GM21717 (cell line): ENCODE data around the gene ERVFRD-1.

Experiments used
- ATAC-seq: cut with Tn5 transposase; IDR thresholded peaks from one replicate; pipeline ENCODE4 v1.9.1; 2021; ENCODE audit warnings: mild to moderate bottlenecking, moderate library complexity; ENCODE audit not compliant: unreplicated experiment

The ERVFRD-1 gene

DNA sequence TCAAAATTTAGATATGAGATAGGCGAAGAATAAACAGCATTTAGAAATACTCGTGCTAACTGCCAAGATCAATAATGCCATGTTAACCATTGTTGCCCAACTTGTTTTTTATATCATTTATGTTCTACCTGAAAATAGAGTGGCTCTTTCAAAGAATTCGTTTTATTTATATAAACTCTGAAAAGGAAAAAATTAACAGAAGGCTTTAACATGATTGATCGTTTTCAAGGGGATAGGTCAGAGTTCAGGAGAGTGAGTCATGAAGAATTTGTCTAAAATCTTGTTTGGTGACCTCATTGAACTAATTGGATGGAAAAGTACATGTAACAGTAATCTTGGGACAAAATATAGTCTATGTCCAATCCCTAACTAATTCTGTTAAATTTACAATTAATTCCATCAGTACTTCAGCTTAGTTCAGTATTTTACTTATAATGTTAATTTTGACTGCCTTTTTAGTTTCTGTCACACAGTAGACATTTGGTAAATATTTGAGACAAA is 56.3 kb downstream of the ERVFRD-1 start:
- no peak for ATAC-seq

DNA sequence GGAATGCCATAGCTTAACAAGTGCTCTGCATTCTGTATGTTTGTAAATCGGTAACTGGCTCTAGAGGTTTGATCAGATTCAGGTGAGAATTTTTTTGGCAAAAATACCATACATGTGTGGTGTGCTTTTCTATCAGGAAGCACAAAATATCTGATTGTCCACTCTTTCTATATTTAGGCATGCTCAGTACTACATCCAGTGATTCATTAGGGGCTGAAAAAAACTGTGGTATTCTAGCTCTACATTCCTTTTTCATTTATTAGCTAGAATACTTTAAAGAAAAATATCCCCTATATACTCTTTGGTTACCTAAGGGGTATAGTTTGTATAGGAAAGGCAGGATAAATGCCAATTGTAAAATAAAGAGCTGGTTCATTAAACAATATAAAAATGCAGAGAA is 56.8 kb downstream of the ERVFRD-1 start:
- no peak for ATAC-seq

DNA sequence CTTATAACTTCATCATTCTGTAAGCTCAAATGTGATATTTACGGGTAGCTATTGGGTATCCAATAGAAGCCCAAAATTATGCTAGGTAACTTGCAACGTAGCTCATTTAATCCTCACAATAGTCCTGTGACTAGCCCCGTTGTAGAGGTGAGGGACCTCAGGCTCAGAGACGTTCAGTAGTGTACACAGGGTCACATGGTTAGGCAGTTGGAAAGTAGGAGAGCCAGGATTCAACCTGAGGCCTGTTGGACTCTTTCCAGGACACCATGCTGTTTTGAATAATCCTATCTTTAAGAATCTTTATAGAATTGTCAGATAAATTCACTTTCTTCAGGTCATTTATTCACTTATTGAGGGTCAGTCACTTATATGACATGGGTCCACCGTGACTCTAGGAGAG is 58.2 kb downstream of the ERVFRD-1 start:
- ATAC-seq = no peak
